B cell (primary cell): ENCODE data around the gene CST7. TPM values are rescaled to one million over a fixed set of nuclear protein-coding genes. Genes with fewer than 3 reads are reported as not detected.

ENCODE experiments used
- ATAC-seq: fragments of 200-7000 bp; cut with Tn5 transposase; one replicate; pipeline ENCODE4 v1.10.0; 2021; ENCODE audit warnings: low read depth, mild to moderate bottlenecking, moderate number of reproducible peaks, moderate library complexity
- CTCF ChIA-PET: fragments of 350-600 bp; sonication (Branson Sonifier 250); formaldehyde crosslinking; loops from one replicate; lab custom pipeline; 2021; ENCODE audit warnings: antibody characterized with exemption, inconsistent platforms; lab: Charles Lee
- POLR2A ChIA-PET: fragments of 350-600 bp; sonication (Branson Sonifier 250); formaldehyde crosslinking; loops from one replicate; lab custom pipeline; 2021; ENCODE audit warnings: antibody characterized with exemption; lab: Charles Lee
- DNase-seq: peaks from one replicate; pipeline ENCODE4 v3.0.0; 2013
- H2AFZ ChIP-seq: 2 replicates; pipeline ENCODE4 v1.6.1; 2012; ENCODE audit warnings: mild to moderate bottlenecking, low read depth, low read length; ENCODE audit not compliant: insufficient read depth, poor library complexity, severe bottlenecking
- H3K27ac ChIP-seq, 2 donors: 1 replicate in 1 of 2; 2 replicates in 1 of 2; pipeline ENCODE4 v1.5.1; 2012 to 2013; ENCODE audit warnings: low read length in 2 of 2, mild to moderate bottlenecking in 2 of 2, moderate library complexity in 1 of 2
- H3K27me3 ChIP-seq, 4 experiments: fragments of 200-600 bp in 1 of 4; sonication (generic) in 1 of 4; replicated peaks in 1 of 4; 1 replicate in 2 of 4; 2 replicates in 2 of 4; pipeline versions ENCODE4 v1.6.1 to v1.7.0; 2013 to 2016; ENCODE audit warnings: low read length in 3 of 4, mild to moderate bottlenecking in 2 of 4, mixed read lengths in 1 of 4, moderate library complexity in 1 of 4; ENCODE audit not compliant: insufficient read depth in 4 of 4, control insufficient read depth in 3 of 4; ENCODE audit errors: control extremely low read depth in 1 of 4
- H3K36me3 ChIP-seq, 2 experiments: replicated peaks in 1 of 2; 1 replicate in 1 of 2; 2 replicates in 1 of 2; pipeline versions ENCODE4 v1.6.1 to v1.7.1; 2013; ENCODE audit warnings: low read length in 1 of 2; ENCODE audit not compliant: insufficient read depth in 2 of 2, control insufficient read depth in 1 of 2; ENCODE audit errors: control extremely low read depth in 1 of 2, extremely low read depth in 1 of 2
- H3K4me1 ChIP-seq, 2 donors: fragments of 200-600 bp in 1 of 2; sonication (generic) in 1 of 2; 1 replicate in 1 of 2; 2 replicates in 1 of 2; pipeline versions ENCODE4 v1.5.1 to v1.6.1; 2013 to 2017; ENCODE audit warnings: low read length in 2 of 2; ENCODE audit not compliant: control insufficient read depth in 2 of 2, insufficient read depth in 2 of 2
- H3K4me2 ChIP-seq: replicated peaks from 2 replicates; pipeline ENCODE3; 2012; ENCODE audit warnings: mild to moderate bottlenecking, low read depth, low read length; ENCODE audit not compliant: poor library complexity, severe bottlenecking
- H3K4me3 ChIP-seq, 5 experiments: fragments of 200-600 bp in 1 of 5; sonication (generic) in 1 of 5; 1 replicate in 3 of 5; 2 replicates in 2 of 5; pipeline versions ENCODE4 v1.5.1 to v1.7.0; 2011 to 2016; ENCODE audit warnings: low read length in 4 of 5, mild to moderate bottlenecking in 4 of 5, low read depth in 2 of 5, control low read depth in 1 of 5, moderate library complexity in 1 of 5; ENCODE audit not compliant: insufficient read depth in 1 of 5; ENCODE audit errors: control extremely low read depth in 1 of 5, extremely low read depth in 1 of 5
- H3K79me2 ChIP-seq: fragments of 200-600 bp; sonication (generic); one replicate; pipeline ENCODE4 v1.6.0; 2016; ENCODE audit warnings: low read length; ENCODE audit not compliant: control insufficient read depth, insufficient read depth
- H3K9ac ChIP-seq: fragments of 200-600 bp; sonication (generic); 2 replicates; pipeline ENCODE4 v1.6.1; 2017; ENCODE audit warnings: mild to moderate bottlenecking, low read length, moderate library complexity
- H3K9me3 ChIP-seq, 3 donors: one replicate each; pipeline versions ENCODE4 v1.6.1 to v1.7.1; 2013; ENCODE audit warnings: low read length in 2 of 3; ENCODE audit not compliant: control insufficient read depth in 2 of 3, insufficient read depth in 1 of 3; ENCODE audit errors: control extremely low read depth in 1 of 3
- H4K20me1 ChIP-seq: 2 replicates; pipeline ENCODE4 v1.6.0; 2012; ENCODE audit warnings: mild to moderate bottlenecking, low read length; ENCODE audit not compliant: insufficient read depth, control insufficient read depth, poor library complexity, severe bottlenecking
- H3K27ac Mint-ChIP-seq: one replicate; pipeline ENCODE4 v1.8.0; 2021; ENCODE audit warnings: mixed read lengths
- H3K27me3 Mint-ChIP-seq: one replicate; pipeline ENCODE4 v1.8.0; 2021; ENCODE audit warnings: mixed read lengths
- H3K4me1 Mint-ChIP-seq: one replicate; pipeline ENCODE4 v1.8.0; 2021; ENCODE audit warnings: mixed read lengths
- H3K4me3 Mint-ChIP-seq: one replicate; pipeline ENCODE4 v1.8.0; 2021; ENCODE audit warnings: mixed read lengths
- H3K9me3 Mint-ChIP-seq: one replicate; pipeline ENCODE4 v1.8.0; 2022; ENCODE audit warnings: mixed read lengths; ENCODE audit not compliant: insufficient read depth
- EZH2 ChIP-seq: IDR thresholded peaks from 2 replicates; pipeline ENCODE4 v1.6.1; 2012; ENCODE audit warnings: borderline replicate concordance, low read depth, mild to moderate bottlenecking, moderate library complexity, low read length; ENCODE audit not compliant: insufficient read depth, poor library complexity, severe bottlenecking
- WGBS: methylation state at CpG from one replicate; pipeline ENCODE4 v1.1.5; 2013; ENCODE audit warnings: missing lambda C conversion rate; ENCODE audit not compliant: insufficient coverage; 5-methylcytosine and 5-hydroxymethylcytosine counted together
- intact Hi-C: fragments of 100-400 bp; cut with micrococcal nuclease; formaldehyde crosslinking; loops from one replicate; pipeline ENCODE4 v1.10.0; 2022
- polyA plus RNA-seq: library from polyadenylated mRNA; depleted of rRNA; stranded (reverse); fragments of >200 nt; gene quantifications from 2 replicates; pipeline ENCODE4 v1.2.3, GENCODE V29; 2012
- total RNA-seq, 2 donors: library from RNA; stranded (reverse); fragments of 120-200 nt in 1 of 2; gene quantifications; 1 replicate in 1 of 2; 2 replicates in 1 of 2; pipeline versions ENCODE4 v1.2.3 to v1.2.4, GENCODE V29; 2013 to 2022
- TF ChIP-seq, protein P1 (sequence below): fragments of 200-600 bp; IDR thresholded peaks from one replicate; pipeline ENCODE4 v1.8.0; 2022; ENCODE audit warnings: antibody characterized with exemption, mild to moderate bottlenecking

Gene CST7
- total and polyA plus RNA-seq, 2 donors (not counting 1 experiment from before 2014, with no cell fraction given), result 0.94 to 3.4 TPM

DNA sequence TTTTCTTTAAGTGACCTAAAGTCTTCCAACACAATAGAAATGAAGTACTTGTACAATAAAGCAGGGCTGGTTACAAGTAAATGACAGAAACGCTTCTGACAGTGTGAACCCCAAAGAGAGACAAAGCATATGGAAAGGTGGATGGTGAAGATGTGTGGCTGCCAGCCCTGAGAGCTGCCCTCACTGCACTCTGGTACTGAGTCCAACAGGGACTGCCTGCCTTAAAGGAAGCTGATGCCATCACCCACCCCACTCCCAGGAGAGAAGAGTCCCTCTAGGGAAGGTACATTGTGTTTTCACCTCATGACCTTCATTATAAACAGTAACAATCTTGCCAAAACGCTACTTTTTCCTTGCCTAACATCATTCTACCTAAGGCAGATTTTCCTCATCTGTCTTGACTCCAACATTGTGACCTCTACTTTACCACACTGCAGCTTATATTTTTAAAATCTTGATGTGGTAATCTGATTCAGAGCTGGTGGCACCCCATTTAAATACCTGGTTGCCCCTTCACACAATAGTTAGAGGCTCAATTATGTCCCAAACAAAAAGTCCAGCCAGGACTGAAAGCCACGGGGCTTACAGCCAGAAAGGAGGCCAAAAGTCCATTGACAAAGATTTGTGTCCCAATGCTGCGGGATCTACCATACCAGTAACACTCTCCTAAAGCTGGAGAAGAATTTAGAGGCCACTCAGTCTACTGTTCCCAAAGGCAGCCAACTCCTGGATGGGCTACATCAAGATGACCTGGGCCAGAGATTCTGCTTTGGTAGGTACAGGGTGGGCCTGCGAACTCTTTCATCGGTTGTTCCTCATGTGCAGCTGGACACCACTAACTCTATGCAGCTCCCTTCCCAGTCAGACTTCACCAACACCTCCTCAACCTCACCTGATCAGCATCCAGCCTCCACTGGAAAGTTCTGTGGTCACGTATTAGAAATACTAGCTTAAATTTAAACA lies 39.1 kb downstream of the CST7 start:
- Histone ChIP-seq H3K4me3 (peak overlapping the region in 1 of 5 experiments; percentile 17), H3K9ac (no peak overlapping the region), H3K4me2 (no peak overlapping the region), H3K4me1 (peaks cover 9 to 14% of the 10 kb centered on the region in 2 donors), H3K36me3 (peaks cover 0 to 3% of the 10 kb centered on the region in 2 experiments), H4K20me1 (no peaks in the 10 kb centered on the region), H3K9me3 (no peaks in the 10 kb centered on the region), H3K27me3 (no peaks in the 10 kb centered on the region), H3K27ac (no peak overlapping the region), H3K79me2 (peaks cover 61% of the 10 kb centered on the region), H2AFZ (no peak overlapping the region)
- TF ChIP-seq, protein P1, sequence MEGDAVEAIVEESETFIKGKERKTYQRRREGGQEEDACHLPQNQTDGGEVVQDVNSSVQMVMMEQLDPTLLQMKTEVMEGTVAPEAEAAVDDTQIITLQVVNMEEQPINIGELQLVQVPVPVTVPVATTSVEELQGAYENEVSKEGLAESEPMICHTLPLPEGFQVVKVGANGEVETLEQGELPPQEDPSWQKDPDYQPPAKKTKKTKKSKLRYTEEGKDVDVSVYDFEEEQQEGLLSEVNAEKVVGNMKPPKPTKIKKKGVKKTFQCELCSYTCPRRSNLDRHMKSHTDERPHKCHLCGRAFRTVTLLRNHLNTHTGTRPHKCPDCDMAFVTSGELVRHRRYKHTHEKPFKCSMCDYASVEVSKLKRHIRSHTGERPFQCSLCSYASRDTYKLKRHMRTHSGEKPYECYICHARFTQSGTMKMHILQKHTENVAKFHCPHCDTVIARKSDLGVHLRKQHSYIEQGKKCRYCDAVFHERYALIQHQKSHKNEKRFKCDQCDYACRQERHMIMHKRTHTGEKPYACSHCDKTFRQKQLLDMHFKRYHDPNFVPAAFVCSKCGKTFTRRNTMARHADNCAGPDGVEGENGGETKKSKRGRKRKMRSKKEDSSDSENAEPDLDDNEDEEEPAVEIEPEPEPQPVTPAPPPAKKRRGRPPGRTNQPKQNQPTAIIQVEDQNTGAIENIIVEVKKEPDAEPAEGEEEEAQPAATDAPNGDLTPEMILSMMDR, result no peak
- TF ChIP-seq EZH2, result no peak
- intact Hi-C loops, result no loop called here
- Mint-ChIP-seq H3K27me3 (no peaks in the 10 kb centered on the region), H3K4me3 (no peak overlapping the region), H3K27ac (no peak overlapping the region), H3K4me1 (peaks cover 33% of the 10 kb centered on the region), H3K9me3 (no peaks in the 10 kb centered on the region)
- no peak for DNase-seq
- ATAC-seq, result no peak
- ChIA-PET POLR2A (no interaction called here), CTCF (interaction anchor here (1.1 to 1.2 kb wide), 2 partner anchors 74 to 76 kb away, joined by 3 to 4 read pairs; no protein-coding TSS in a partner anchor)
- 90% methylated on average over 3 of the region's 7 CpGs for WGBS

DNA sequence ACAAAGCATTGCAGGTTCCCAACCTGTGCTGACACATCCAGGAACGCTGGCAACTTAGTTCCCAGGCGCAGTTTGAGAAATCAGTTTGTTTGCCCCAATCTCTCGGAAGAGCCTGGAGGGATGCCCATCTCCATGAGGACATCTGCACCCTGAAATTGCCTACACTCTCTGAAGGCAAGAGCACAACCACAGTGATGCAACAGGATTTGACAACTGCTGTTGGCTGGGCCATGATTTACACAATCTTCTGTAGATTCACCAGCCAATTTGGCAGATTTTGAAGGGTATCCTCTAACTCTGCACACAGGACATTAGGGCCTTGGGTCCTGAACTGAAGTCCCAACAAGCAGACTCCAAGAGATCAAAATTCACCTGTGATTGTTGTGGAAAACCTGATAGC lies 40.1 kb downstream of the CST7 start:
- ATAC-seq, result no peak

More for the DNA sequence above, 40.1 kb downstream of the CST7 start:
- Histone ChIP-seq H3K4me2 (no peak overlapping the region), H3K9me3 (no peaks in the 10 kb centered on the region), H3K79me2 (peaks cover 61% of the 10 kb centered on the region), H4K20me1 (no peaks in the 10 kb centered on the region), H3K4me3 (peak overlapping the region in 1 of 5 experiments; percentile 18), H3K9ac (no peak overlapping the region), H3K27ac (no peak overlapping the region), H2AFZ (no peak overlapping the region), H3K27me3 (no peaks in the 10 kb centered on the region), H3K36me3 (no peaks in the 10 kb centered on the region), H3K4me1 (peaks cover 15 to 20% of the 10 kb centered on the region in 2 donors)
- no peak overlapping the region for H3K4me3 Mint-ChIP-seq
- H3K27ac Mint-ChIP-seq, result no peak overlapping the region
- no peaks in the 10 kb centered on the region for H3K27me3 Mint-ChIP-seq
- peaks cover 42% of the 10 kb centered on the region for H3K4me1 Mint-ChIP-seq
- POLR2A ChIA-PET, result no interaction called here
- CTCF ChIA-PET, result interaction anchor here (1.2 kb wide), 1 partner anchor 75 kb away, joined by 4 read pairs; no protein-coding TSS in a partner anchor
- H3K9me3 Mint-ChIP-seq, result no peaks in the 10 kb centered on the region
- TF ChIP-seq, protein P1, result no peak
- no peak for TF ChIP-seq EZH2
- intact Hi-C loops, result no loop called here
- DNase-seq, result no peak
- WGBS, result 92% methylated on average over 3 of the region's 3 CpGs
